Esophagus squamous epithelium (tissue), 4 donors: ENCODE data around the gene RPUSD2.

Experiments used
- POLR2A ChIP-seq, 4 donors: fragments of 450-650 bp; IDR thresholded peaks; one replicate each; pipeline ENCODE4 v1.6.1; 2017; ENCODE audit warnings: antibody characterized with exemption in 4 of 4, mild to moderate bottlenecking in 4 of 4, moderate library complexity in 3 of 4
- TF ChIP-seq, protein P1 (sequence below), 6 experiments: fragments of 450-650 bp in 4 of 6; fragments of 200-600 bp in 2 of 6; sonication (generic) in 2 of 6; IDR thresholded peaks; one replicate each; pipeline ENCODE4 v1.5.1; 2016 to 2019; ENCODE audit warnings: antibody characterized with exemption in 6 of 6, mild to moderate bottlenecking in 4 of 6, moderate library complexity in 4 of 6

DNA sequence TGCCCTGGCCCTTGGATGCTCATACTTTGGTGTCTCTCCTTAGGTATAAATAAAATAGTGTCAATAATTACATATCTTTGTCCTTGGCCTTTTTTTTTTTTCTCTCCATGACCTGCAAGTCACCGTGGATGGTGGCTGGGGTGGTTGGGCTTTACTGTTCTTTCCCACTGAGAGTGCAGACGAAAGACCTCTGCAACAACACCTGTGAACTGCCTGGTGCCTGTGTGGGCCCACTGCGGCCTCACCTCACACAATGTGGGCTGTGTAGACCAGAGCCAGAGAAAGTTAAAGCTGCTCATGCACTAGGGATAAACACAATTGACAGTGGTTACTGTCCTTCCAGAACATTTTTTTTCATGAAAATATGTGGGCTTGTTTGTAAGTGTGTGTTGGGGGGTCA, 43.2 kb upstream of the RPUSD2 start:
- TF ChIP-seq, protein P1, sequence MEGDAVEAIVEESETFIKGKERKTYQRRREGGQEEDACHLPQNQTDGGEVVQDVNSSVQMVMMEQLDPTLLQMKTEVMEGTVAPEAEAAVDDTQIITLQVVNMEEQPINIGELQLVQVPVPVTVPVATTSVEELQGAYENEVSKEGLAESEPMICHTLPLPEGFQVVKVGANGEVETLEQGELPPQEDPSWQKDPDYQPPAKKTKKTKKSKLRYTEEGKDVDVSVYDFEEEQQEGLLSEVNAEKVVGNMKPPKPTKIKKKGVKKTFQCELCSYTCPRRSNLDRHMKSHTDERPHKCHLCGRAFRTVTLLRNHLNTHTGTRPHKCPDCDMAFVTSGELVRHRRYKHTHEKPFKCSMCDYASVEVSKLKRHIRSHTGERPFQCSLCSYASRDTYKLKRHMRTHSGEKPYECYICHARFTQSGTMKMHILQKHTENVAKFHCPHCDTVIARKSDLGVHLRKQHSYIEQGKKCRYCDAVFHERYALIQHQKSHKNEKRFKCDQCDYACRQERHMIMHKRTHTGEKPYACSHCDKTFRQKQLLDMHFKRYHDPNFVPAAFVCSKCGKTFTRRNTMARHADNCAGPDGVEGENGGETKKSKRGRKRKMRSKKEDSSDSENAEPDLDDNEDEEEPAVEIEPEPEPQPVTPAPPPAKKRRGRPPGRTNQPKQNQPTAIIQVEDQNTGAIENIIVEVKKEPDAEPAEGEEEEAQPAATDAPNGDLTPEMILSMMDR (IDR thresholded peaks at IDR 0.05), result no peak
- TF ChIP-seq POLR2A (IDR thresholded peaks at IDR 0.05), result no peak
